HG03135 (cell line): Measurements from ENCODE around the gene ENTPD6.
"Not testable (repeated sequence)": the region's sequence is repeated elsewhere in the genome, so short reads cannot be mapped to it uniquely, and the experiment has no call there.

ENCODE experiments used
- ATAC-seq: cut with Tn5 transposase; IDR thresholded peaks from one replicate; pipeline ENCODE4 v1.9.1; 2021; ENCODE audit warnings: mild to moderate bottlenecking, moderate library complexity; ENCODE audit not compliant: unreplicated experiment

Gene ENTPD6

GRCh38 chr20:25240851-25241658 is 45.5 kb downstream of the ENTPD6 start:
- not testable (repeated sequence) for ATAC-seq

- ATAC-seq = not testable (repeated sequence)
These were observed 46.1 kb downstream of the ENTPD6 start for GRCh38 chr20:25241659-25241955.

DNA sequence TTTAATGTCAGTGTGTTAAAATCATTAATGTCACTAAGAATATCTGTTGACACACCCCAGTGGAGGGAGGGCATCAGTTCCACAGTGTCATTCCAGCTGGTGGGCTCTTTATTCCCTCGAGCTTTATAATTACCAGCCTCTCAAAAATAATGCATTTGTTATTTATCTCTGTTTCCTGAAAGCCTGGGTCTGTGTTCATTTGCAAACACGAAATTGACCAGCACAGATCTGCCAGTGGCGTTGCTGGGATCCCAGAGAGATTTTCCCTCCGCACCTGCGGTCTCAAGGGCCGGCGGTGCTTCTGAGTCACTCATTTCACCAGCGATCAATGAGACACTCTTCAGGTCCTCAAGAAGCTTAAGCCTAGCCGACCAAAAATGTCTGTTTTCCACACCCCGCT is 46.7 kb downstream of the ENTPD6 start:
- no peak for ATAC-seq

DNA sequence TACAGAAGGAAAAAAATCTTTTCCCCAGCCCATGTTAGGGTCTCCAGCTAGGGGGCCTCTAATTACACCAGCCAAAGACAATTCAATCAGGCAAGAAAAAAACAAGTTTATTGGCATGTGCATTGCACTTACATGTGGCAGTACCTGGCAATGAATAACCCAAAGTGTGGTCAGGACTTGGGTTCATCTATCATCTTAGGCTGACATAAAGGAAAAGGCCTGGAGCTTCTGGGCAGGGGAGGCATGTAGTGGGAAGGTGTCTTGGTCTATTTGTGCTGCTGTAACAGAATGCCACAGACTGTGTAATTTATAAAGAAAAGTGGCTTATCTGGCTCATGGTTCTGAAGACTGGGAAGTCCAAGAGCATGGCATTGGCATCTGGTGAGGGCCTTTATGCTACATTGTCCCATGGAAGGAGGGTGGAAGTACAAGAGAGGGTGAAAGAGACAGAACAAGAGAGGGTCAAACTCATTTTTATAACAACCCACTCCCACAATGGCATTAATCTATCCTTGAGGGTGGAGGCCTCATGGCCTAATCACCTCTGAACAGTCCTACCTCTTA is 48.0 kb downstream of the ENTPD6 start:
- no peak for ATAC-seq

DNA sequence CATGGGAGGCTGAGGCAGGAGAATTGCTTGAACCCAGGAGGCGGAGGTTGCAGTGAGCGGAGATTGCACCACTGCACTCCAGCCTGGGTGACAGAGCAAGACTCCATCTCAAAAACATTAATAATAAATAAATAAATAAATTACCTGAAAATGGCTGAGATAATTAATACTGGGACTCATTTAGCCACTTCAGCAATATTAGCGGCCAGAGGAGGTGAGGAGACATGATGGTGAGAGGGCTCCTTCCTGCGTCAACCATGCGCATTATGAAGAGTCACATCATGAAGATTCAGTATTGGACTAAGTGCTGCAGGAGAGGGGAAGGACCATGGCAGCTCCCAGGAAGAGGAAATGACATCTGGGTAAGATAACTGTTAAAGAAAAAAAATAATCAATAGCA is 49.5 kb downstream of the ENTPD6 start:
- no peak for ATAC-seq

GRCh38 chr20:25245461-25245860 is 49.9 kb downstream of the ENTPD6 start:
- no peak for ATAC-seq

DNA sequence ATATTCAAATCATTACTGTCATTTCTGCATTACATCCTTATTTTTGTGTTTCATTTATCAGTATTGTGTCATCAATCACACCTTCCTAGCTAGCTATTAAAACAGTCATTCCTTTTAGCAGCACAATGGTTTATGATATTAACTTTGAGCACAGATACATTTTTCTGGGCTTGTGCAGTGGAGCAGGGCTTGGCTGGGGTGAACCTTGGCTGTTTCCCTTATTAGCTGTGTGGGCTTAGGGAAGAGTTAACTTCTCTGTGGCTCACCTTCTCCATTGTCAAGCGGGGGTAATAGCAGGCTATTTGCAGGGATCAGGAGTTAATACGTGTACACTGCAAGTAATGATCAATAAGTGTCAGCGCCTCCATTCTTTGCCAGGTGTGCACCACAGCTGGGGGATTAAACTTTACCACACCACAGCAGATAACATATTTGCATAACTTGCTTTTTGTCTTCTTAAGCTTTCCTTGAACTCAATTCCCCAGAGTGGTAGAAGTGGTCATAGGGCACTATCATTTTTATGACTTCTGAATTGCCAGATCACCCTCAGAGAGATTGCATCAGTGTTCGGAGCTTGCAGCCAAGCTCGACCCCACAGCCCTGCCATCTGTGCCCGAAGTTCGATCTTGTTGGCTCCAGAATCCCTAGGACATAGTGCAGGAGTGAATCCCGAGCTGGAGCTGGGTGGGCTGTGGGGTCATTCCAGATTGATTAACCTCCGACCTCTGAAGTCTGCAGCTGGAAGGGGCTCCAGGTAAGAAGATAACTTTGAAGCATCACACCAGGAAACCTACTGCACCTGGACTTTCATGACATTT is 50.9 kb downstream of the ENTPD6 start:
- ATAC-seq = peak; percentile 26

- no peak for ATAC-seq
These were observed 51.5 kb downstream of the ENTPD6 start for GRCh38 chr20:25247000-25247517.

DNA sequence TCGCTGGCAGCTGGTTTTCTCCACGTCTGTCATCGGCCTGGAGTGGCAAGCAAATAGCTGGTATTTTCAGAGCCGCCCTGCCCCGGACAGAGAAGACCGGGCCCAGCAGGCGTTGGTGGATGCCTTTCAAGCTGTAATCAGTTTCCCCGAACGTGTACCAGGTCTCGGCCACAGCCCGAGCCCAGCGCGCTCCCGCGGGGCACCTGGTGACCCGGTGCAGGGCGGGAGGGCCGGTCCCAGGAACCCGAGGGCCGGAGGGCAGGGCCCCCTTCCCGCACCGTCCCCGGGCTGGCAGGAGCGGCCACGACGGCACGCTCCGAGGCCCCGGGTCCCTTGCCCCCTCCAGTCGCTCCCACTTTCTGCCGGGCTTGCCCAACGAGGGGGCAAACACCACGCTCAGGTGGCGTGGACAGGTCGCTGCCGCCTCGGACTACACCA is 52.0 kb downstream of the ENTPD6 start:
- peak; percentile 31 for ATAC-seq

DNA sequence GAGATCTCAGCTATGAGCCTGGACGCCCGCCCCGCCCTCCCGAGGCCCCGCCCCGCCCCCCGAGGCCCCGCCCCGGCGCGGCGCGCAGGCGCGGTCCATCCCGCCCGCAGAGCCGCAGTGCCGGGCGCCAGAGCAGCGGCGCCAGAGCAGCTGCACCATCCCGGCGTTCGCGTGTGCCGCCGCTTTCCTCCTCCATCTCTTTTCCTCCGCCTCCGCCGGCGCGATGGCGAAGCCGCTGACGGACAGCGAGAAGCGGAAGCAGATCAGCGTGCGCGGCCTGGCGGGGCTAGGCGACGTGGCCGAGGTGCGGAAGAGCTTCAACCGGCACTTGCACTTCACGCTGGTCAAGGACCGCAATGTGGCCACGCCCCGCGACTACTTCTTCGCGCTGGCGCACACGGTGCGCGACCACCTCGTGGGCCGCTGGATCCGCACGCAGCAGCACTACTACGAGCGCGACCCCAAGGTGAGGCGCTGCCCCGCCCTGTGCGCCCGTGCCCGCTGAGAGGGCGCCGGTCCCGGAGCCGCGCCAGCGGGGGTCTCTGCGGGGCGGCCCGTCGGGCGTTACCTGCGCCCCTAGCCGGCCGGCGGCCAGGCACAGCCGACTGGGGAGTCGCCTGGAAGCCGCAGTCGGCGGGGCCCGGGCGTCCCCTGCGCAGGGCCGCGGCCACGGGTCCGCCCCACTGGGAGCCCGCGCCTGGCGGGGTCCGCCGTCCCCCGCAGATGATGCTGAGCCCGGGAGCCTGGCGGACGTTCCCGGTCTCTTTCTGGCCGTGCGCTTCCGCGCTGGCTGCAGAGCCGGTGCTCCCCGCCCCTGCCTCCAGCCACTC is 52.7 kb downstream of the ENTPD6 start, which contains the start of gene PYGB:
Gene PYGB (plus strand): TSS at position 130 of the 830 bp plus-strand sequence. CDS start 94 bp downstream, at position 224.
- peak; percentile 60 for ATAC-seq

DNA sequence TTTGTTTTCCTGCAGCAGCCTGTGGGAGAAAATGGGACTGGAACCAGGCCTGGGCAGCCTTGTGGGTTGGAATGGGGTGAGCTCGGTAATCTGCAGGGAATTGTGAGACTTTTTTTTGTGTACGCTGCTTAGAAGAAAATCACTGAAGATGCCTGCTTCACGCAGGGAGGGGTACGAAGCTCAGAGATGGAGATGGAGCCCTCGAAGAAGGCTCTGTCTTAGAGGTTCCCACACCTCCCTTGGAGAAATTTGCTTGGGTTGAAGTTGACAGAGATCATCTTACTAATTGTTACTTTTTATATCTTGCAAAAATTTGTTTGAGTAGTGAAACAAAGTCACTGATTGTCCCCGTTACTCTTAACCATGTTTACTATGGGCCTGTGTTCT is 53.3 kb downstream of the ENTPD6 start:
- peak; percentile 1 for ATAC-seq

DNA sequence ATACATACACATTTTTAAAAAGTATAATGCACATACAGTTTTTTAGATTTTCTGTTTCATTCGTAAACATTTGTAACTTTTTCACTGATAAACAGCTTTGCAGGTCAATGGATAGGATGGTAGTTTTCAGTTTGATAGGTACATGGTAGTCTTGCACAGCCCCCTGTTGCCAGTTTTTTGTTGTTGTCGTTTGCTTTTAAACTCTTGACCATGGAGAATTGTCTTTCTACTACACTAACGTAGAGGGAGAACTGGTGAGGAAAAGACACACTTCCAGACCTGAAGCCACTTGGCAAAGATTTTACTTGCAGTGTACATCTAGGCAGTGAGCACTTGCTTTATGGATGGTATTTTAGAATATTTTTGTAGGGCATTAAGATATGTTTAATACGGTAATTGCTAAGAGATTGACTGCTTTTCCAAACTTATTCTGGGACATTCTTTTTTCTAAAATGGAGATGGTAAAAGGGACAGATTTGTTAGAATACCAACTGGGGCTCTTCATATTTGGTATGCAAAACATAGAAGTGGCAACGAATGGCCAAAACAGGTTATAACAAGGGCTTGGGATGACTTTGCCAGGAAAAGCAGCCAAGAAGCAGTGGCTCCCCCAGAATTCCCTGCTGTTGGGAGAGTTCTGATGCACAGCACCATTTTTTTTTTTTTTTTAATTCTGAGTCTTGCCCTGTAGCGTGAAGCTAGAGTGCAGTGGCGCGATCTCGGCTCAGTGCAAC is 53.9 kb downstream of the ENTPD6 start:
- no peak for ATAC-seq

DNA sequence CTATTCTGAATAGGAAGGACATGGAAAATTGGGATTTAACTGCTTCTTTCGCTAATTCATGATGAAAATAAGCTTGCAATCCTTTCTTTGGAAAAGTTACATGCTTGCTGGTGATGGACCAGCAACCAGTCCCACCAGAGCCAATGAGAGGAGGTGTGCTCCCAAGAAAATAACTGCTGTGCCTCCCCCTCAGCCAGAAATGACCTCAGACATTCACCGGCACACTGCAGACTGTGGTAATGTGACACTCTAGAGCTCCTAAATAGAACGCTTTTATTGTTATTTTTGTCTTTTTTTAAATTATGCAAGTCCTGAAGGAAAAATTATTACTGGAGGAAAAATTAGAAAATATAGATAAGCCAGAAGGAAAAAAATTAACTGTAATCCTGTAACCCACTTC is 55.0 kb downstream of the ENTPD6 start:
- no peak for ATAC-seq

GRCh38 chr20:25251019-25251418 is 55.5 kb downstream of the ENTPD6 start:
- ATAC-seq = no peak

GRCh38 chr20:25251558-25251957 is 56.0 kb downstream of the ENTPD6 start:
- ATAC-seq = no peak

DNA sequence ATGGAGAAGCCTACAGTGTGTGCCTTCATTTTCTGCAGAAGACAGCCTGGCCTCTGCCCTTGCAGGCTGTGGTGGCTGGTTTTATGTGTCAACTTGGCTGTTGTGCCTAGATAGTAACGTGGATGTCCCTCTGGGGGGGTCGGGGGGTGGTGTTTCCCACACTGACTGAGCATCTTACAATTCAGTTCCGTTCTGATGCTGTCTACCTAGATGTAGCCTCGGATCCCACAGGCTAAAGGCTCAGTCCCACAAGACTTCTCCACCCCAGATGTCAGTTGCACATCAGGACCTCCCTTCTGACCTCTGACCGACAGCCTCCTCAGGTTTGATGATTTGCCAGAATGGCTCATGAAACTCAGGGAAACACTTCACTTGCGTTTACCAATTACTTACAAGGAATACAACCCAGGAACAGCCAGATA is 56.7 kb downstream of the ENTPD6 start:
- no peak for ATAC-seq

DNA sequence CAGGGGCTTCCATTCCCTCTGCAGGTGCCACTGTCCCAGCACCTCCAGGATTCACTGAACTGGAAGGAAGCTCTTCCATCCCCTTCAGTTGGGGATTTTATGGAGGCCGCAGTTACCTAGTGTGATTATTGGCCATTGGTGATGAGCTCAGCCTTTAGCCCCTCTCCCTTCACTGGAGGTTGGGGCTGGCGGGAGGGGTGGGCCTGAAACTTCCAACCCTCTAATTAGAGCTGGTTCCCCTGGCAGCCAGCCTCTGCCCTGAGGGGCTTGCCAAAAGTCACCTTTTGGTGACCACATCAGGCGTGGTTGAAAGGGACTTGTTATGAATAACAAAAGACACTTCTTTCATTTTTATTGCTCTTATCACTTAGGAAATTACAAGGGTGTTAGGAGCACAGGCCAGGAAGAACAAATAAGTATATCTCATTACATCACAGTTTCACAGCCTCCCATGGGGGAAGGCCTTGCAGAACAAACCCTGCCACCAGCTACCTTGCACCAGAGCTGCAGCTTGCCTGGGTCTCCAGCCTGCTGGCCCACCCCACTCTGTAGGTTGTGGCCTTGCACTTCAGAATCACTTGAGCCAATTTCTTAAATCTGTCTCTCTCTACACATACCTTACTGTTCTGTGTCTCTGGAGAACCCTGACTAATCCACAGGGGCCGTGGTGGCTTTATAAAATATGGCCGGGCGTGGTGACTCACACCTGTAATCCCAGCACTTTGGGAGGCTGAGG is 57.3 kb downstream of the ENTPD6 start:
- ATAC-seq = no peak

DNA sequence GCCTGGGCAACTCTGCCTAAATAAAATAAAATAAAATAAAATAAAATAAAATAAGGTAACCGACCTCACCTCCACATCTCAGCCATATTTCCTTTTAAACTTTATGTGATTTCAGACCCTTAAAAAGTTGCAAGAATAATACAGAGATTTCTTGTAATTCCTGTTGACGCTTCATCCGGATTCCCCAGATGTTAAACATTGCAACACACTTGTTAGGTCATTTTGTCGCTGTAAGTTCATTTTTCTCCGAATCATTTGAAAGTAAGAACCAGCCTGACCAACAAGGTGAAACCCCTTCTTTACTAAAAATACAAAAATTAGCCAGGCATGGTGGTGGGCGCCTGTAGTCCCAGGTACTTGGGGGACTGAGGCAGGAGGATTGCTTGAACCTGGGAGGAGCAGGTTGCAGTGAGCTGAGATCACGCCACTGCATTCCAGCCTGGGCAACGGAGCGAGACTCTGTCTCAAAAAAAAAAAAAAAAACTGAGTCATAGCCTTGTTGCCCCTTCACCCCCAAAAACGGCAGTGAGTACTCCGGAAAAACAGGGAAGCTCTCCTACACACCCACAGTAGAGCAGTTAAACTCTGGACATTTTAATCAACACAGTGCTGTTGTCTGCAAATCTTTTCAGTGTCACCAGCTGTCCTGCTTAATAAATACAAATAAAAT is 58.2 kb downstream of the ENTPD6 start:
- no peak for ATAC-seq

DNA sequence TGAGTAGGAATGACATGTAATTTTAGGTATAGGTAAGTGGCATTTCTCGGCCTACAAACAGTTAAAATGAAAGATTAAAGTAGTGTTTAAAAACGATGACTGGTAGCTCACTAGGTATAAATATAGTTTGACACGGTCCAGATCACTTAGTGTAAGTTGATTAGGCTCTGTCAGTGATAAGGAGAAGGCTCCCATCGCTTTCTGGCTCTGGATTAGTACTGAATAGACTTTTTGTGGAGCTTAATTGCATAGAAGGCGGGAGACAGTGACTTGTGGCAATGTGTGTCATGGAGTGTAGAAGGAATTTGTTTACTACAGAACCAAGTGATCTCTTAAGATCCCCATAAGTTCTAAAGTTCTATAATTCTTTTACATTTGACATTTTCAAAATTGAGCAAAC is 59.1 kb downstream of the ENTPD6 start:
- ATAC-seq = no peak
